Measurements from ENCODE around the gene RORB.

Gene RORB

GRCh38 chr9:74610523-74611061 is 113.5 kb downstream of the RORB start:
- no peak for TF ChIP-seq CTCF (conservative IDR thresholded peaks at IDR 0.05; ENCODE audit: low read depth, low read length)
- DNase-seq (ENCODE audit: low read depth), result peak; percentile 15
- no peak overlapping the region for H3K4me3 ChIP-seq (ENCODE audit: low read depth, low read length)

GRCh38 chr9:74630228-74630627 is 133.1 kb downstream of the RORB start:
- TF ChIP-seq CTCF (conservative IDR thresholded peaks at IDR 0.05; ENCODE audit: low read depth, low read length), result no peak
- no peak for DNase-seq (ENCODE audit: low read depth)
- no peak overlapping the region for H3K4me3 ChIP-seq (ENCODE audit: low read depth, low read length)

GRCh38 chr9:74639112-74639511 is 142.0 kb downstream of the RORB start:
- no peak for TF ChIP-seq CTCF (conservative IDR thresholded peaks at IDR 0.05; ENCODE audit: low read depth, low read length)
- no peak for DNase-seq (ENCODE audit: low read depth)
- H3K4me3 ChIP-seq (ENCODE audit: low read depth, low read length), result no peak overlapping the region

- no peak overlapping the region for H3K4me3 ChIP-seq (ENCODE audit: low read depth, low read length)
- no peak for TF ChIP-seq CTCF (conservative IDR thresholded peaks at IDR 0.05; ENCODE audit: low read depth, low read length)
- no peak for DNase-seq (ENCODE audit: low read depth)
Measured at GRCh38 chr9:74642376-74642775, 145.2 kb downstream of the RORB start.

- TF ChIP-seq CTCF (conservative IDR thresholded peaks at IDR 0.05; ENCODE audit: low read depth, low read length), result no peak
- no peak overlapping the region for H3K4me3 ChIP-seq (ENCODE audit: low read depth, low read length)
- DNase-seq (ENCODE audit: low read depth), result no peak
Measured at GRCh38 chr9:74643303-74643923, 146.3 kb downstream of the RORB start.

- DNase-seq (ENCODE audit: low read depth), result no peak
- no peak overlapping the region for H3K4me3 ChIP-seq (ENCODE audit: low read depth, low read length)
- TF ChIP-seq CTCF (conservative IDR thresholded peaks at IDR 0.05; ENCODE audit: low read depth, low read length), result no peak
Measured at GRCh38 chr9:74644023-74644422, 146.9 kb downstream of the RORB start.

GRCh38 chr9:74645007-74645639 is 148.0 kb downstream of the RORB start:
- H3K4me3 ChIP-seq (ENCODE audit: low read depth, low read length), result no peak overlapping the region
- peak; percentile 46 for DNase-seq (ENCODE audit: low read depth)
- peak; percentile 70 for TF ChIP-seq CTCF (conservative IDR thresholded peaks at IDR 0.05; ENCODE audit: low read depth, low read length)

All from choroid plexus epithelial cell (primary cell).